Hepatic stellate cell (primary cell): ENCODE results near the gene GIT2.
"Not testable (repeated sequence)": the region's sequence is repeated elsewhere in the genome, so short reads cannot be mapped to it uniquely, and the experiment has no call there.

Source experiments
- DNase-seq: peaks from one replicate; pipeline ENCODE4 v3.0.0; 2011; ENCODE audit warnings: low spot score

GIT2 gene

DNA sequence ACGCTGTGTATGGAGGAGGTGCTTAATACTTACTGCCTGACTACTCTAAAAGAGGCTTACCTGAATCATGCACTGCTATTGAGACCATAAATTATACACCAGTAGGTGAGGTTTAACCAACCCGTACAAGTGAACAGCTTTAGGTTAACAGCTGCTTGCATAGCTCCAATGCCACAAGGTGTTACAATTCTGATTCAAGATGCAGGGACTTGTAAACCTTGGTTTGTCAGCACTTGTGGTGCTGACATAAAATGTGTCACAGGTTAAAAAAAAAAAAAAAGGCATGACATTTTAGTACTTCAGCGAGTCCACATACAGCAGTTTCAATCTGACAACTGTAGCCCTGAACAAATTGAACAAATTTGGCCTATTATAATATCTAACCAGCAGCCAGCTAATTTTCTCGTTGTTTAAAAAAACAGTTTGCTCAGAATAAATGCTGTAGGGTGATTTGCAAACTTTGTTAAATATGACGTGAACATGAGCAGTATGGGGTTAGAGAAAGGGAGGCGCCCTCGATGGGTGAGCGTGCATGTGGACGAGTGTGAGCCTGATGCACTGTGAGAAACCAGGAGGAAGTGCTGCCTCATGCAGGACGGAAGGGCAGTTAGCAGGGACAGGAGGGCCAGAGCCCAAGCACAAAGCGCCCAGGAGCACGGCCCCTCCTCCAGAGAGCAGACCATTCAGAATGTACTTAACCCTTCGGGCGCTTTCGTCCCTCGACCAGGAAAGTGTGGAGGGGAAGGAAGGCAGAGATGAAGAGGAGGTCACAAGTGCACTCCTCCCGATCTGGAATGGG lies 51.4 kb downstream of the GIT2 start:
- DNase-seq: no peak

DNA sequence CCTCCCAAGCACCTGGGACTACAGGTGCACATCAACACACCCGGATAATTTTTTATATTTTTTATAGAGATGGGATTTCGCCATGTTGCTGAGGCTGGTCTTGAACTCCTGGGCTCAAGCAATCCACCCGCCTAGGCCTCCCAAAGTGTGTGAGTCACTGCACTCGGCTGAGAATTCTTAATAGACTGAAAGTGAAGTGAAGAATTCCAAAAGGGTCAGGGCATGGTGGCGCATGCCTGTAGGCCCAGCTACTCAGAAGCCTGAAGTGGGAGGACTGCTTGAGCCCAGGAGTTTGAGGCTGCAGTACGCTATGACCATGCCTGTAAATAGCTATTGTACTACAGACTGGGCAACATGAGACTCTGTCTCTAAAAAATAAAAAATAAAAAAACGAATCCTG lies 52.4 kb downstream of the GIT2 start:
- no peak for DNase-seq

DNA sequence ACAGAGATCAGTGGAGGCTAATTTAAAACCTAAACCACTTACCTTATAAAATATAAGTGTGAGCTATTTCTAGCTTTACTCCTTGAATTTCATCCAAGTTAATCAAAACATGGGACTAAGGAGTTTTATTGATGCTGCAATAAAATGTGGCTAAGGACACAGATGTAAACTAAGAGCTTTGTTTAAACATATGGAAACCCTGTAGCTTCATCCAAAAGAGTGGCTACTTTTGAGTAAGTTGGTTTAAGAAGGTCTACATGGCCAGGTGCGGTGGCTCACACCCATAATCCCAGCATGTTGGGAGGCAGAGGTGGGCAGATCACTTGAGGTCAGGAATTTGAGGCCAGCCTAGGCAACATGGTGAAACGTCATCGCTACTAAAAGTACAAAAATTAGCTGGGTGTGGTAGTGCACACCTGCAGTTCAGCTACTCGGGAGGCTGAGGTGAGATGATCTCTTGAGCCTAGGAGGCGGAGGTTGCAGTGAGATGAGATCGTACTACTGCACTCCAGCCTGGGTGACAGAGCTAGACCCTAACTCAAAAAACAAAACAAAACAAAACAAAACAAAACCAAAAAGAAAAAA lies 55.7 kb downstream of the GIT2 start:
- no peak for DNase-seq

DNA sequence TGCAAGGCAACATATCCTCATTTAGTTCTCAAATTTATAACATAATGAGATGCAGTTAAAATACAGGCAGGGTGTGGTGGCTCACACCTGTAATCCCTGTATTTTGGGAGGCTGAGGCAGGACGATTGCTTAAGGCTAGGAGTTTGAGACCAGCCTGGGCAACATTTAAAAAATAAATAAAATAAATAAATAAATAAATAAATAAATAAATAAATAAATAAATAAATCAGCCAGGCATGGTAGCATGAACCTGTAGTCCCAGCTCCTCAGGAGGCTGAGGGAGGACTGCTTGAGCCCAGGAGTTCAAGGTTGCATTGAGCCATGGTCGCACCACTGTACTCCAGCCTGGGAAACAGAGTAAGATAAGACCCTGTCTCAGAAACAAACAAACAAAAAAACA lies 56.7 kb downstream of the GIT2 start:
- no peak for DNase-seq

DNA sequence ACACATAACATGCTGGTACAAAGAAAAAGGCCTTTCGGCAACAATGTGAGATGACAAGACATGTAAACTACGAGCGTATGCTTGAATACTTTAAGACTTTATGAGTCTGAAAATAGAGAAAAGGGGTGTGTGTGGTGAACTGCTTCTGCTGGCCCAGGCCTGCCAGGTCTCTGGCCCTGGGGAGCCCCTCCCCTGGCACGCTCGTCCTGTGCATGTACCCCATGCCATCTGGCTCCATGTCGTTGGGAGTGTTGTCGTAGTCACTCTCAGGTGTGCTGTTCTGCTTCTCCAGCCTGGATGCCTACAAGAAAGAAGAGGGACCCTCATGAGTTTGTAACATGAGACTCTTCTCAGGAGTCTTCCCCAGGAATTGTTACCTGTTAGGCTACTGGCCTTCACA lies 57.2 kb downstream of the GIT2 start:
- no peak for DNase-seq

DNA sequence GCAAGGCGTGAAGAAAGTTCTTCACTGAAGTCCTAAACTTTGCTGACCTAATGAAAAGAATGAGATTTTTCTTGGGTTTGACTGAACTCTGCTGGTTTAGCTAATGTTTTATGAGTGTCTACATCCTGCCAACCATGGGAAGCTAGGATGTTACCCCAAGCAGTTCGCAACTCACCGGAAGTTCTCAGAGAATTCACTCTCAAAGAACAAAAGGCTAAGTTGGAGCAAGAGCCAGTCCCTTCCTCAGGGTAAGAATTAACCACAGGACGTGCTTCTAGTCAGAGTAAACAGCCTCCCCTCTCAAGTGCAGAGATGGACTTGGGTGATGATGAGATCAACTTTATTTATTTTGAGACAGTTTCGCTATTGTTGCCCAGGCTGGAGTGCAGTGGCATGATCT lies 58.8 kb downstream of the GIT2 start:
- no peak for DNase-seq

DNA sequence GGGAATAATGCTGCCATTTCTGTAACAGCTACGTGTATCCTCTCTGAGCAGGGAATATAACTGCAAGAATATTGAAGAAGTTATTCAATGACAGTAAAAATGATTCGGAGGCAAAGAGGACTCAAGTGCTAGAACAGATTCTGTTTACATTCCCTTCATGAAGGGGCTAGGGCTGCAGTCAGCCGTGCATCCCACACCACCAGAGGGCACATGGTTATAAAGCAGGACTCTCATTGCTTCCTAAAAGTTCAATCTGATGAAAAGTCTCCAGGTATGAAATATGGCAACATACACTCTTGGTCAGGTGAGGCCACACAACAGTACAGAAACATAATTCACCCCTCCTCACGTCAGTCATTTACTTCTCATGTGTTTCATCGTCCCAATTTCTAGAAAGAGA lies 62.1 kb downstream of the GIT2 start:
- no peak for DNase-seq

DNA sequence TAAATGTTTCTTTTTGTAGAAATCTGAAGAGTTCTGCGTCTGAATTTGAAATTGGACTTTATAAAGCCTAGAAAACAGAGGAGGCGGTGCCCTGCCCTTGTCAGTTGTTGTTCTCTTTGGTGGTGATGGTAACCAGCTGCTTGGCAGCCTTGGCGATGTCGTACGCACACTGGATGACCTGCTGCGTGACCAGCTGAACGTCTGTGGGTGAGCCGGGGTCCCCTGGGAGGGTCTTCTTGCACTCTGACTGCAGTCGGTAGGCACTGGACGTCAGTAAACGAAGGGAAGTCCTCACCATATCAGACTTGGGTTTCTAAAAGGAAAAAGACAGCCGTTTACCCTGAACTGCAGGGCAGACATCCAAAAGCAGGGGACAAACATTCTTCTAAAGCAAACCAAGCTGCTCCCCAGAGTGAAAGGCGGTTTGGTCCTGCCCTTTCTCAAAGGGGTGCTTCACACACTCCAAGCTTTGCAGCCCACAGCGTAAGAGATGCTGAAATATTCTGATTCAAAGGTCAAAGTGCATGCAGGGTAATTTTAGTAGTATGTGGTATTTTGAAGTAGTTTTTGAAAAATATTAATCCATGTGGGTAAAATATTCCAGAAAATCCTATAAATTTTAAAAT lies 63.2 kb downstream of the GIT2 start:
- no peak for DNase-seq

DNA sequence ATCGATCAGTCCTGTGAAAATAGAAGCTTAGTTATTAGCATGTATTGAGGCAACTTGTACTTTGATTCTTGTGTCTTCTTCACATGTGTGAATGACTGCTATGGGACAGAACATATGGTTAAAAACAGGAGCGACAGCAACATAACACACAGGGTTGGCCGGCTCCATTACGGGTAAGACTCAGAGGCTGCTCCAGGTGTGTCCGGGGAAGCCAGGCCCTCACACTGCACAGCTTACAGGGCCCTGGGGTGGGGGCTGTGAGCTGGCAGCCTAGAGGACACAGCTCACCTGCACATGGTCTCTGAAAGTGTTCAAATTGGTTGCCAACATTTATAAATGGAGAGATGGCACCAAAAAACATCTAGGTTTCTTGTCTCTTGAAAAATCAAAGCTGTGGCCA lies 65.0 kb downstream of the GIT2 start:
- DNase-seq: no peak

DNA sequence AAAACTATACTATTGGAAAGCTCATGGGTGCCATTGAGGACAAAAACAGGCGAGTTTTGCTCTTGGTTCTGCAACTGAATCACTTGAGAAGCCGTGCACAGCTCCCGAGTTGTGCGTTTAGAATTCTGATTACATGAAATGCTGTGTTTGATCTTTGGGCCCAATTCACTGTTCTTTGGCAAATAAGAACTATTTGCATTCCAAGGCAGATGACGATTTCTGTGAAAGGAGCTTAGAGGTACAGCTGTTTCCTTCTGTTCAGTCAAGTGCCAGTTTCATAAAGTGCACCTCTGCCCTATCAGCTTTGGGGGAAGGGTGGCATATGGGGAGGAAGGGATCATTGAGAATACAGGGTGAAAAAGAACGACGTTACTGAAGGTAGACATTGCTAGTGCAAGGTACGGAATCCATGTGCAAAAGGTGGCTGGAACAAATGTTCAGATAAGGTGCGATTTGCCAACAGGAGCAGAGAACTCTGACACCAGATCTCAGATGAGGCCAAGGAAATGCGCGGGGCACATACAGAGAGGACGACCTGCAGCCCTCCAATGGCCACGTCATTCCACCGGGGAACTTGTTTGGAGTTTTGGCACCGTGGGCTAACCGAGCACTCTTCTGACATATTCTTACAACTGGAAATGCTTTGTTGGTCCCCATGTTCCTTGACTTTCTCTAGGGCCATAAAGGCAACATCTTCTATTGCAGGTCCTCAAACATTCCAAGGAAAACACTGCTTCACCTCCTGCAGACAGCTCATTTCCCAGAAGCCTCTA lies 66.0 kb downstream of the GIT2 start:
- no peak for DNase-seq

DNA sequence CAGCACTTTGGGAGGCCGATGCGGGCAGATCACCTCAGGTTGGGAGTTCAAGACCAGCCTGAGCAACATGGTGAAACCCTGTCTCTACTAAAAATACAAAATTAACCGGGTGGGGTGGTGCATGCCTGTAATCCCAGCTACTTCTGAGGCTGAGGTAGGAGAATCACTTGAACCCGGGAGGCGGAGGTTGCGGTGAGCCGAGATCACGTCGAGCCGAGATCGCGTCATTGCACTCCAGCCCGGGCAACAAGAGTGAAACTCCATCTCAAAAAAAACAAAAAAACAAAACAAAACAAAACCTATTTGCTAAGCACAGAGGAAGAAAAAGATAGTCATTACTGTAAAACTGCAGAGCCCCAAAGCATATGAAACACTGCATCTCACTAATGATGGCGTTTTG lies 66.8 kb downstream of the GIT2 start:
- DNase-seq: not testable (repeated sequence)

DNA sequence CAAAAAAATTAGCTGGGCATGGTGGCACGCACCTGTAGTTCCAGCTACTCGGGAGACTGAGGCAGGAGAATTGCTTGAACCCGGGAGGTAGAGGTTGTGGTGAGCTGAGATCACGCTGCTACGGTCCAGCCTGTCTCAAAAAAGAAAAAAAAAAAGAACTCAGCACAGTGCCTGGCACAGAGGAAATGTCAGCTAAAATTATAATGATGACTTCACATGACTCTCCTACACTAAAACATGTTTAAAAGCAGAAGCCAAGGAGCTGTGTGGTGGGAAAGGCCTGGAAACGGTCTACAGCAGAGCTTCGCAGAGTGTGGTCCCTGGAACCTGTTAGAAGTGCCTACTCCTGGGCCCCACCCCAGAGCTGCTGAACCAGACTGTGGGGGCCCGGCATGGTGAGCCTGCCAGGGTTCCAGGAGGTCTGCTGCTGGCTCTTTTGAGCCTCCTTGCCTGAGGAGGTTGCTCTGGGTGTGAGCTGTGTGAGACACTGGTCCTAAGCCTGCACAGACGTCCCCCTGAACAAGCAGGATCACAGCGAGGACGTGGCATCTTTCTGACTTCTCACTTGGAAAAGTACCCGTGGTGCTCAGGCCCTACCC lies 68.0 kb downstream of the GIT2 start:
- DNase-seq: no peak

DNA sequence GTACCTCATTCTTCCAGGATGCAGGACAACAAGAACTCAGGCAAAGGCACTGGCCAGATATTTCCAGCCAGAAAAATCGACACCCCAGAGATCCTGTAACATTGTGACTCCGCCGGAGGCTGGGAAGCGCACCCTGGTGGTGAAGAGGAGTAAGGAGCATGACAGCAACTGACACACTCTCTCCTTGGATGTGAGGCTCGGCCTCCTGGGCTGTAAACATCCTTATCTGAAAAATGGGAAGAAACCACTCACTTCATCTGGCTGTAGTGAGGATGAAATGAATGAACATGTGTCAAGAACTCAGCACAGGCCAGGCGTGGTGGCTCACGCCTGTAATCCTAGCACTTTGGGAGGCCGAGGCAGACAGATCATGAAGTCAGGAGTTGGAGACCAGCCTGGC lies 68.5 kb downstream of the GIT2 start:
- peak; percentile 81 for DNase-seq

DNA sequence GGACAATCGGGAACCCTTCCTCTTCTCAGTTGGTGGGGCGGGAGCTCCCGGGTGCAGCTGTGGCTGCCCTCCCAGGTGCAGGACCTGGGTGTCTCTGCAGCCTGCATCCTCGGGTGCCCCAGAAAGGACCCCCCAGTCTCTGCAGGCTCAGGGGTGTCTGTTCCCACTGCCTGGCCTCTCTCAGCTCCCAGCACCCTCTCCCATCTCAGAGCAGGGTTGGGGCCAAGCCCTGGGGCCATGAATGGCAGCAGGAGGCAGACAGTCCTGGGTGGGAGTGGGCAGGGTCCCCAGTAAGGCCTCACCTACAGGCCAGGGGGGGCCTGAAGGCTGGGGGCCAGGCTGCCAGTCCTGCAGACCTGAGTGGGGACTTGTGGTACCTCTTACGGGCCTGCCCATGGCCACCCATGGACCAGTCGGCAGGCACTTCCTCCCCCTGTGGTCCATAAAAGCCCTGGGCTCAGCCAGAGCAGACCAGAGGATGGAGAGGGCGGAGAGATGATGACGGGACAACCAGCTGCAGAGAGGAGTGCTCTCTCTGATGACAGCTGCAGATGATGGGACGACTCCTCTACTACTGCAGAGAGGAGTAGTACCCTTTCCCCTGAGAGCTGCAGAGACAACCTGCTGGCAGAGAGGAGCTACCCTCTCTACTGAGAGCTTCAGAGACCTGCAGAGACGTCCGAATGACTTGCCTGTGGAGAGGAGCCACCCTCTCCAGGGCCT lies 69.5 kb downstream of the GIT2 start:
- no peak for DNase-seq

DNA sequence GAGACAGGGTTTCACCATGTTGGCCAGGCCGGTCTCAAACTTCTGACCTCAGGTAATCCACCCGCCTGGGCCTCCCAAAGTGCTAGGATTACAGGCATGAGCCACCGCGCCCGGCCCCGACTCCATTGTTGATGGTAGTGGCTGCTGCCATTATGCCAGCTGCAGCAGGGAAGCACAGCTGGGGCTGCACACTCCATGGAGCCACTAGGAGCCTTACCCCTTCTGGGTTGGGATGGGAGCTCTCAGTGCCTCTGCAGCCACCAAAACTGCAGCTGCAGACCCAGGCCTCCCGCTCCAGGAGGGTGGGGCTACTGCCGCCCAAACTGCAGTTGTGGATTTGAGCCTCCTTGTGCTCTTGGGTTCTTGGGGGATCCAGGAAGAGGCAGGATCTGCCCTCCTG lies 70.2 kb downstream of the GIT2 start:
- no peak for DNase-seq

DNA sequence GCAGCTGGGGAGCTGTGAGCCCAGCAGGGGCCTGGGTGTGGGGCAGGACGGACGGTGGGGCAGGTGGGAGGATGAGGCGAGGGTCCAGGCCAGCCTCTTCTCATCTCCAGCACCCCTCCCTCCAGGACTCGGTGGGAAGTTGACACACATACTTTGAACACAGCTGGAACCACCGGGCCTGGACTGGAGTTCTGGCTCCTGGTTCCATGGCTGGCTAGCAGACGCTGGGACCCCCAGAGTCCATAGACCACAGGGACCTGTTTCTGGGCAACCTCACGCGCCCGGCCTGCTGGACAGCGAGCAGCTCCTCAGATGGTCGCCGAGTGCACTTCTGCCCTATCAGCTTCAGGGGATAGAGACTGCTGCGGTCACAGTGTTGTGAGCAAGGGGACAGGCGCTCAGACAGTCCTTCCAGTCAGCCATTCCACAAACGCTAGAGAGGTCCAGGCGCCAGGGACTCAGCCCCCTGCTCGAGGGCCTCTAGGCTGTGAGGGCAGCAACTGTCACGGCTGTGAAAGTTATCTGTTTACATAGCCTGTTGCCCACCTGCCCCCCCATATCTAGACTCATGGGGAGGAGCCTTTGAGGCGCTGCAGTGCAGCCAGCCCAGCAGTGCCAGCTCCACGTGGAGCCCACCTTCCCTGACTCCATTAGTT lies 70.9 kb downstream of the GIT2 start:
- no peak for DNase-seq

DNA sequence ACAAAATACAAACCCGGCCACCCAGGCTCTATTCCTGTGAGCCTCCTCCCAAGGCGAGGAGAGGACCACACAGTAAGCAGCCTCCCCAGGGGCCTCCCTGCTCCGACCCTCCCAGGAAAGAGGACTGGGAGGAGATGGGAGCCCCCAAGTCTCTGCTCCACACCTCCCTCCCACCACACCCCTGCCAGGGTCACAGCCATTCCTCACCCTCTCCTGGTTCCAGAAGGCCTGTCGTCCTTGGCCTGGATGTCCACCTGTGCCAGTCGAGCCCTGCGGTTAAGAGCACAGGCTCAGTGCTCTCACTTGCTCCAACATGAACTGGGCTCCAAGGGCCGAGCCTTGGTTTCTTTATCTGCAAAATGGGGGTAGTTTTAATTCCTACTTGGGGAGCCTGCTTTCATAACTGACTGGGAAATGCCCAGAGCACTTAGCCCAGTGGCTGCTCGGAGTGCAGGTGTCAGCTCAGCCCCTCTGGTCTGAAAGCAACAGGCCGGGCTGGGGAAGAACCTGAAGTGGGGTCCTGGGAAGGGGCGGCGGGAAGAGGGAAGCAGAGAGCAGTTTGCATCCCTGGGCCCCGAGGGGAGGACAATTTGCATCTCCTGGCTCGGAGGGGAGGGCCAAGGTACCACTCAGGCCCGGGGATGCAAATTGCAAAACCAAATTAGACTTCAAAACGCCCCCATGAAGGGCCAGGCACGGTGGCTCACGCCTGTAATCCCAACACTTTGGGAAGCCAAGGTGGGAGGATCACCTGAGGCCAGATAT lies 72.5 kb downstream of the GIT2 start:
- no peak for DNase-seq

DNA sequence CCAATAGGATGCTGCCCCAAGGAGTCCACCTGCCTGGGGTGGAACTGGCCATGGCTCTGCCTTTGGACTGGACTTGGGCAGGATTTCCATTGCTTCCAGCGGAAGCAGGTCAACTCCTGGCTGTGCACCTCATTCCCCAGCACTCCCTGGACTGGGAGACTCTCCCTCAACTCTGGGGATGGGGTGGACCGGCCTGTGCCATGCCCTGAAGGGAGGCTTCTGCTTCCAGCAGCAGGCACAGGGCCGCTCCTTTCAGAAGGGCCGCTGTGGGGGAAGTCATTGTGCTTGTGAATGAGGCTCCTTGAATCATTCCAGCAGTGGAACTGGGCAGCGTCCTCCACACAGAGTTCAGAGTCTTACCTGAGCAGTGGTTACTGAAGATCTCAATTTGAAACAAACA lies 73.1 kb downstream of the GIT2 start:
- DNase-seq: no peak

DNA sequence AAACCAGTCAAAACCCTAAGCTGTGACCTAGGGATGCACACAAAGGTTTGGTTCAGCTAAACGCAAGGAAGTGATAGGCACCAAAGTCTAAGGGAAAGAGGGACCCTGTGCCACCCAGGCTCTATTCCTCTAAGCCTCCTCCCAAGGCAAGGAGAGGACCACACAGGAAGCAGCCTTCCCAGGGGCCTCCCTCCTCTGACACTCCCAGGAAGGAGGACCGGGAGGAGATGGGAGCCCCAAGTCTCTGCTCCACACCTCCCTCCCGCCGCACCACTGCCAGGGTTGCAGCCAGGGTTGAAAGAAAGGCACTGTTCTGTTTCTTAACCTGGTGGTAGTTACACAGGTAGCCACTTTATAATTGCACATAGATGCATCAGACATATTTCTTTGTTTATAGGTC lies 74.2 kb downstream of the GIT2 start:
- no peak for DNase-seq

DNA sequence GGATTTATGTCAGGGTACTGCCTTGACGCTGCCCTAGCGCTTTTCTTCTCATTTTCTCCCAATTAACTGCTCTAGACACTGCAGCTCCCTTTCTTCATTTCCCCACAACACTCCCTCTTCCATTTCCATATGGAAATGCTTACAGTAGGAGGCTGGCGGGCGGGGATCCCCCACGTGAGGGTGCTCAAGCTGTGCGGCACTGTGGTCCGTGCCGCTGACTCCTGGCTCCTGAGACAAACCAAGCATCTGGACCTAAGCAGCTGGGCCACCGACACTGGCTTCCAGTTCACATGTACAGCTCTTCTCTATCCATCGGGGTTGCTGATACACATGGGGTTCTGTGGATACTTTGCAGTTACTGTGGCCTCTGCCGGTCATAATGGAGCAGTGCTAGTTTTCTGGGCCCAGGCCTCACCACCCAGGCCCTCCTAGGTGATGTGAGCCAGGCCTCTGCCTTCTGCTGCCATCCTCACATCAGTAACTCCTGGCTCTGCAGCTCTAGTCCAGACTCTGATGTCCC lies 75.8 kb downstream of the GIT2 start:
- no peak for DNase-seq
